ENCODE measurements around the gene VDAC2.

- TF ChIP-seq NR2C2 (CRISPR knock-in tag; IDR thresholded peaks at IDR 0.05) (no peak), USF2 (CRISPR knock-in tag; IDR thresholded peaks at IDR 0.05) (no peak), ZNF121 (CRISPR knock-in tag; IDR thresholded peaks at IDR 0.05) (no peak), ESRRA (CRISPR knock-in tag; IDR thresholded peaks at IDR 0.05; ENCODE audit: borderline replicate concordance) (no peak), ZNF532 (CRISPR knock-in tag; IDR thresholded peaks at IDR 0.05; ENCODE audit: borderline replicate concordance) (no peak), GABPB1 (CRISPR knock-in tag; IDR thresholded peaks at IDR 0.05) (no peak)
These were observed 51.5 kb downstream of the VDAC2 start for GRCh38 chr10:75261813-75262705.
